Common myeloid progenitor, CD34-positive (primary cell): ENCODE measurements around the gene TMEM140.

Source experiments
- CTCF ChIA-PET: fragments of 350-600 bp; sonication (Branson Sonifier 250); formaldehyde crosslinking; loops from one replicate; lab custom pipeline; 2021; ENCODE audit warnings: antibody characterized with exemption; lab: Charles Lee
- POLR2A ChIA-PET: fragments of 350-600 bp; sonication (Branson Sonifier 250); formaldehyde crosslinking; loops from one replicate; lab custom pipeline; 2021; ENCODE audit warnings: antibody characterized with exemption; lab: Charles Lee
- DNase-seq, 3 donors: peaks; one replicate each; pipeline versions ENCODE4 v3.0.0 to v3.0.0-alpha.2; 2013
- H3K27ac ChIP-seq, 2 experiments: 1 replicate in 1 of 2; 2 replicates in 1 of 2; pipeline ENCODE4 v1.7.0; 2013; ENCODE audit warnings: inconsistent platforms in 2 of 2, low read length in 2 of 2, mild to moderate bottlenecking in 2 of 2, low read depth in 1 of 2, moderate library complexity in 1 of 2; ENCODE audit not compliant: severe bottlenecking in 2 of 2, insufficient read depth in 1 of 2, poor library complexity in 1 of 2
- H3K27me3 ChIP-seq, 5 experiments: replicated peaks in 2 of 5; 1 replicate in 3 of 5; 2 replicates in 2 of 5; pipeline versions ENCODE4 v1.6.1 to v1.7.0; 2013; ENCODE audit warnings: low read length in 4 of 5, mild to moderate bottlenecking in 2 of 5, moderate library complexity in 2 of 5, inconsistent platforms in 1 of 5; ENCODE audit not compliant: insufficient read depth in 5 of 5, control insufficient read depth in 4 of 5
- H3K36me3 ChIP-seq, 4 experiments: 1 replicate in 2 of 4; 2 replicates in 2 of 4; pipeline versions ENCODE4 v1.6.1 to v1.7.0; 2013; ENCODE audit warnings: low read length in 3 of 4, control low read depth in 1 of 4, mild to moderate bottlenecking in 1 of 4; ENCODE audit not compliant: control insufficient read depth in 4 of 4, insufficient read depth in 4 of 4
- H3K4me1 ChIP-seq, 4 experiments: 1 replicate in 3 of 4; 2 replicates in 1 of 4; pipeline versions ENCODE4 v1.6.1 to v1.7.1; 2013; ENCODE audit warnings: low read length in 3 of 4, mild to moderate bottlenecking in 3 of 4, control low read depth in 1 of 4, inconsistent platforms in 1 of 4, moderate library complexity in 1 of 4; ENCODE audit not compliant: control insufficient read depth in 4 of 4, insufficient read depth in 4 of 4; ENCODE audit errors: control extremely low read depth in 1 of 4
- H3K4me3 ChIP-seq, 7 experiments: 1 replicate in 4 of 7; 2 replicates in 3 of 7; pipeline versions ENCODE4 v1.5.1 to v1.7.0; 2013; ENCODE audit warnings: mild to moderate bottlenecking in 7 of 7, low read length in 6 of 7, moderate library complexity in 6 of 7, inconsistent platforms in 2 of 7, low read depth in 2 of 7, control low read depth in 1 of 7; ENCODE audit not compliant: insufficient read depth in 4 of 7, control insufficient read depth in 1 of 7; ENCODE audit errors: extremely low read depth in 1 of 7
- H3K9me3 ChIP-seq, 5 experiments: 1 replicate in 4 of 5; 2 replicates in 1 of 5; pipeline versions ENCODE4 v1.6.1 to v1.7.1; 2013; ENCODE audit warnings: low read length in 4 of 5, mild to moderate bottlenecking in 2 of 5, inconsistent platforms in 1 of 5, low read depth in 1 of 5, moderate library complexity in 1 of 5; ENCODE audit not compliant: control insufficient read depth in 4 of 5, insufficient read depth in 2 of 5; ENCODE audit errors: control extremely low read depth in 1 of 5
- WGBS: methylation state at CpG from one replicate; pipeline ENCODE4 v1.1.5; 2013; ENCODE audit not compliant: insufficient coverage; 5-methylcytosine and 5-hydroxymethylcytosine counted together

Gene TMEM140

GRCh38 chr7:135147341-135147898, 452 bp upstream of the TMEM140 start:
- no peaks in the 10 kb centered on the region for H3K27me3 ChIP-seq
- H3K9me3 ChIP-seq, result no peaks in the 10 kb centered on the region
- peaks cover 0 to 6% (median 2%) of the 10 kb centered on the region in 4 experiments for H3K36me3 ChIP-seq
- WGBS, result 0% methylated on average over 2 of the region's 6 CpGs
- POLR2A ChIA-PET, result interaction anchor here (0.9 to 3.3 kb wide), 5 partner anchors 10 to 161 kb away, joined by 3 to 12 read pairs (median 10); partner anchors contain the start of gene CYREN
- DNase-seq, result peak; percentile 40 to 89 (median 85)
- H3K27ac ChIP-seq, result peak overlapping the region; percentile 85 to 92
- peak overlapping the region in 6 of 7 experiments; percentile 63 to 92 (median 82) for H3K4me3 ChIP-seq
- peaks cover 47 to 75% (median 55%) of the 10 kb centered on the region in 4 experiments for H3K4me1 ChIP-seq
- CTCF ChIA-PET, result interaction anchor here (0.6 to 7.5 kb wide), 5 partner anchors 17 to 192 kb away, joined by 3 to 182 read pairs (median 3); partner anchors contain the start of genes AGBL3 and CYREN

DNA sequence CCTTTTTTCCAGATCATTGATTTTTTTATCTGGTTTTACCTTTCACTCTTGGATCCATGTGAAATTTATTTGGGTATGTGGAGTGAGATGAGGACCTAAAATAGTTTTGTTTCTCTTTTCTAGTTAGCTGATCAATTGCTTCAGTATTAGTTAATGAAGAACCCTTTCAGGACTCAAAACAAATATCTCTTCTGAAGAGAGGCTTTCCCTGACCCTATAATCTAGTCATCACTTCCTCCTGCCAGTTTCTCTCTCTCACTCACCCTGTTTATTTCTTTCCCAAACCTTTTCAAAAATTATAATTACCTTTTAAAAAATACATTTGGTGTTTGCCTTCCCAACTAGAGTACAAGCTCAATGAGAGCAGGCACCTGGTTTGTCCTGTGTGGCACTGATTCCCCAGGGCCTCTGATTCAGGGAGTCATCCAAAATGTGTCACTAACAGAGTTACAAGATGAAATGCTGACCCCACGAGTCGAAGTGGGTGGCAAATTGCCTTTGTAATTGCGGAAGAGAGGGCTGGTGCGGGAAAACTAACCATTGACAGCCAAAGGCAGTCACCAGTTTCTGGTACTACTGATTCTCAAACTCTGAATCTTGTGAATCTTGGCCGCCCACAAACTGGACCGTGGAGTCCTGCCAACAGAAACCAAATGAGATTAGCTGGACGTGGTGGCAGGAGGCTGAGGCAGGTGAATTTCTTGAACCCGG, 2.4 kb downstream of the TMEM140 start:
- ChIA-PET CTCF (interaction anchor here (0.7 to 7.5 kb wide), 3 partner anchors 14 to 199 kb away, joined by 3 to 182 read pairs (median 3); partner anchors contain the start of gene CYREN), POLR2A (interaction anchor here (1.2 to 2.3 kb wide), 2 partner anchors 11 to 17 kb away, joined by 5 to 10 read pairs; no protein-coding TSS in a partner anchor)
- Histone ChIP-seq H3K4me1 (peaks cover 47 to 68% (median 55%) of the 10 kb centered on the region in 4 experiments), H3K4me3 (peak overlapping the region in 5 of 7 experiments; percentile 33 to 92 (median 44)), H3K9me3 (peaks cover 0 to 15% (median 1%) of the 10 kb centered on the region in 5 experiments), H3K36me3 (peaks cover 0 to 17% (median 4%) of the 10 kb centered on the region in 4 experiments), H3K27ac (peak overlapping the region; percentile 67 to 92), H3K27me3 (no peaks in the 10 kb centered on the region)
- 67% methylated on average over 8 of the region's 8 CpGs for WGBS
- DNase-seq, result peak in 1 of 3 donors; percentile 33

GRCh38 chr7:135151132-135151531, 3.3 kb downstream of the TMEM140 start:
- Histone ChIP-seq H3K36me3 (peaks cover 0 to 18% (median 4%) of the 10 kb centered on the region in 4 experiments), H3K27me3 (no peaks in the 10 kb centered on the region), H3K27ac (peak overlapping the region; percentile 67 to 92), H3K4me1 (peaks cover 41 to 59% (median 50%) of the 10 kb centered on the region in 4 experiments), H3K9me3 (peaks cover under 1 to 24% (median 6%) of the 10 kb centered on the region in 5 experiments), H3K4me3 (peak overlapping the region in 3 of 7 experiments; percentile 19 to 92 (median 85))
- ChIA-PET CTCF (interaction anchor here (0.7 to 7.5 kb wide), 3 partner anchors 14 to 200 kb away, joined by 3 to 182 read pairs (median 3); partner anchors contain the start of gene CYREN), POLR2A (interaction anchor here (0.8 to 2.3 kb wide), 2 partner anchors 10 to 18 kb away, joined by 4 to 10 read pairs; no protein-coding TSS in a partner anchor)
- 38% methylated on average over 2 of the region's 2 CpGs for WGBS
- DNase-seq, result peak; percentile 42 to 87 (median 75)

DNA sequence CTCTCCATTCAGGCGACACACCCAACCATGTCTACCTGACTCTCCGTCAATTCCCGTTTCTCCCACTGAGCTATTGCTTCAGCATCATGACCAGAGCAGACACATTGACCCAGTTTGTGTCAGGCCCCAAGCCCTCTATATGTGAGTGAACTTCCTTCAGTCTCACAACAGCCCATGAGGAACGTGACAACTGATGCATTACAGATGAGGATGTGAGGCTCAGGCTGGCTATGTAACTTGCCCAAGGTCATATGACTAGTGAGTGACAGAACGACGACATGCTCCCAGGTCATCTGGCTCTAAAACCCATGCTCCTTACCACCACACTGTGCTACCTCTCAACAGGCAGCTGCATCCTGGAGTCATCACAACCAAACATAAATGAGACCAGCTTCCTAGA, 3.7 kb downstream of the TMEM140 start:
- Histone ChIP-seq H3K9me3 (peaks cover 3 to 28% (median 6%) of the 10 kb centered on the region in 5 experiments), H3K36me3 (peaks cover 0 to 19% (median 4%) of the 10 kb centered on the region in 4 experiments), H3K27ac (peak overlapping the region; percentile 67 to 92), H3K4me3 (peak overlapping the region in 1 of 7 experiments; percentile 19), H3K4me1 (peaks cover 37 to 55% (median 46%) of the 10 kb centered on the region in 4 experiments), H3K27me3 (no peaks in the 10 kb centered on the region)
- DNase-seq, result peak in 2 of 3 donors; percentile 53 to 73
- CTCF ChIA-PET, result interaction anchor here (1.0 to 7.5 kb wide), 2 partner anchors 13 to 164 kb away, joined by 3 to 182 read pairs; partner anchors contain the start of gene CYREN
- POLR2A ChIA-PET, result interaction anchor here (0.8 to 2.3 kb wide), 2 partner anchors 9 to 17 kb away, joined by 4 to 10 read pairs; no protein-coding TSS in a partner anchor
- WGBS, result 41% methylated on average over 6 of the region's 6 CpGs

DNA sequence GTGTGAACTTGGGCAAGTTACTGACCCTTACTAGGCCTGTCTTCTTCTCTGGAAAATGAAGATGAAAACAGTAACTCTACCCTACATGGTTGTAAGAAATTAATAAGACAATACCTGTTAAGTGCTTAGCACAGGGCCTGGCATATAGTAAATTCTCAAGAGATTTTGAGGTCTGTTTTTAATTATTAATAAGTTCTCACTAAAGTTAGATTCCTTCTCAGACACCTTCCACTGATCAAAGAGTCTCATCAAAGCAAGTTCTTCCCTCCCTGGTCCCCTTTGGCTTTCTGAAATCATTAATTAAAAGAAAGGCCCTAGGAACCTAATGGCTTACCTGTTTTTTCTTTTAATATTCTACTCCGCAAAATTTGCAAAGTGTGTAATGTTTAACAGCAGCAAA, 4.6 kb downstream of the TMEM140 start:
- POLR2A ChIA-PET, result no interaction called here
- peaks cover 31 to 49% (median 40%) of the 10 kb centered on the region in 4 experiments for H3K4me1 ChIP-seq
- DNase-seq, result no peak
- H3K27ac ChIP-seq, result no peak overlapping the region
- no peaks in the 10 kb centered on the region for H3K27me3 ChIP-seq
- peaks cover 3 to 32% (median 11%) of the 10 kb centered on the region in 5 experiments for H3K9me3 ChIP-seq
- no CpG with 5 or more reads among the region's 1 CpG for WGBS
- peaks cover 0 to 27% (median 7%) of the 10 kb centered on the region in 4 experiments for H3K36me3 ChIP-seq
- CTCF ChIA-PET, result interaction anchor here (7.5 kb wide), 1 partner anchor 12 kb away, joined by 182 read pairs; the partner anchor contains the start of gene CYREN
- H3K4me3 ChIP-seq, result no peak overlapping the region

GRCh38 chr7:135154734-135155133, 6.9 kb downstream of the TMEM140 start:
- POLR2A ChIA-PET, result no interaction called here
- WGBS, result no CpG with 5 or more reads among the region's 1 CpG

More at GRCh38 chr7:135154734-135155133, 6.9 kb downstream of the TMEM140 start:
- H3K4me3 ChIP-seq, result no peak overlapping the region
- no peak overlapping the region for H3K27ac ChIP-seq
- CTCF ChIA-PET, result interaction anchor here (8.7 kb wide), 1 partner anchor 13 kb away, joined by 67 read pairs; the partner anchor contains the start of gene CYREN
- no peak for DNase-seq
- no peaks in the 10 kb centered on the region for H3K27me3 ChIP-seq
- peaks cover 0 to 31% (median 12%) of the 10 kb centered on the region in 4 experiments for H3K36me3 ChIP-seq
- H3K9me3 ChIP-seq, result peaks cover 3 to 32% (median 11%) of the 10 kb centered on the region in 5 experiments
- peaks cover 19 to 50% (median 40%) of the 10 kb centered on the region in 4 experiments for H3K4me1 ChIP-seq
